ENCODE data around the gene LLGL1.

GRCh38 chr17:18226284-18226945 is 980 bp downstream of the LLGL1 start:
- TF ChIP-seq CTCF (conservative IDR thresholded peaks at IDR 0.05 in 1 of 2, IDR thresholded peaks at IDR 0.05 in 1 of 2; ENCODE audit: low read depth in 1 of 2, low read length in 2 of 2) (no peak), EZH2 (IDR thresholded peaks at IDR 0.05; ENCODE audit: low read length, missing control alignments) (no peak)

Data from fibroblast of lung (primary cell).